GM18870 (cell line): ENCODE results near the gene OR2AE1.

Source experiments
- ATAC-seq: cut with Tn5 transposase; IDR thresholded peaks from one replicate; pipeline ENCODE4 v1.9.1; 2021; ENCODE audit warnings: moderate library complexity; ENCODE audit not compliant: unreplicated experiment

The OR2AE1 gene

DNA sequence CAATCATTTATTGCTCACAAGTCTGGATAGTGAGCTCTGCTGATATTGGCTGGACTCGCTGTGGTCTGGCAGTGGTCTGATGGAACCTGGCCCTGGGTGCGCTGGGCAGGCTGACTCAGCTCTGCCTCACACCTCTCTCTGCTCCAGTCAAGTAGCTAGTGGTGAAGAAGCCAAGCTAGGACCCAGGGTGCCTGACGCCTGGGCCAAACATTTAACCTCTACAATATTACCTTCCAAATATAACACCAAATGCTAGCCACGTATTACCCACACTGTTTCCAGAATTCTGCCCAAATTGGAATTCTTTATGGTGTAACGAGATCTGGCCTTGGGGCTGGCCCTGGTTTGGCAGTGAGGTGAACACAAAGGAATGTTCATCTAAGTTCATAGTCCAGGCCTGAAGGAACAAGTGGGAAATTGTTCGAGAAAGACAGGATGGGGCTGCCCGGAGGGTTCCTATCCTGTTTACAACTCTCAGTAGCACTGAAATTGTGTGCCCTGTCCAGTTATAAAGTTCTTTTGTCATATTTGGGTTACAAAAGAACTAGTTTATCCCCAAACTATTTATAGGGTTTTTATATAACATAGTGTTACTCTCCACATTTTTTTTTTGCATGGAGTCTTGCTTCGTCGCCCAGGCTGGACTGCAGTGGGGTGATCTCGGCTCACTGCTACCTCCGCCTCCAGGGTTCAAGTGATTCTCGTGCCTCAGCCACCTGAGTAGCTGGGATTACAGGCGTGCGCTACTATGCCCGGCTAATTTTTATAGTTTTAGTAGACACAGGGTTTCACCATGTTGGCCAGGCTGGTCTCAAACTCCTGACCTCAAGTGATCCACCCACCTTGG lies 16.3 kb downstream of the OR2AE1 start:
- no peak for ATAC-seq

- no peak for ATAC-seq
Measured at GRCh38 chr7:99855236-99855635, 21.6 kb downstream of the OR2AE1 start.

DNA sequence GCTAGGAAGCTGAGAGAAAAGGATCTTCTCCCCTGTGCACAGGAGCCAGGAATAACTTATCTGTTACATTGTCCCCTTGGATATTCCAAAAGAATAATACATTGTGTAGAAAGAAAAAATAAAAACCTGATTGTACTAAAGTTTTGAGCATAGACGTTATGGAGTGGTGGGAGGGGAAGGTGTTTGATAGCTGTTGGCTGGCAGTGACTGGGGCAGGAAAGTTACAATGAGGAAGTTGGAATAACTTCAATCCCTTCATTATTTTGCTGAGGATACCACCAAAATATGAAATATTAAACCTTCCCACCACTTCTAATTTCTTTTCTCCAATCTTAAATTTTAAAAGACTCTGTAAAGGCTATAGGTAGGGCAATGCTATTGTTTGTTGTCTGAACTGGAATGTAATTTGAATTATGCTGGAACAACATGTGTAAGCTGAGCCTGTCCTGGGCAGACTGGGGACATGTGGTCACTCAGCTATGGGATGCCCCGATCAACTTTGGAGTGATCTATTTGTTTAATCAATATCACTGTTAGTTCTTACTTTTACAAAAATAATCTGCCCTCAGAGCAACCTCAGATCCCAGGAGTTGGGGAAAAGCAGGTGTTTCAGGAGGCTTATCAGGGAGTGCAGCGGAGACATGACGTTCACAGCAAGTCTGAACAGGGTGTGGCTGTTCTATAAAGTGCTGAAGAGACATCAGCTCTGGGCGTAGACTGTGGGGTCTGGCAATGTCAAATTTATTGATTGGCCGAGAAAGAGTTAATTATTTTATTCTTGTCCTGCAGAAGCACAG lies 28.2 kb downstream of the OR2AE1 start:
- no peak for ATAC-seq

DNA sequence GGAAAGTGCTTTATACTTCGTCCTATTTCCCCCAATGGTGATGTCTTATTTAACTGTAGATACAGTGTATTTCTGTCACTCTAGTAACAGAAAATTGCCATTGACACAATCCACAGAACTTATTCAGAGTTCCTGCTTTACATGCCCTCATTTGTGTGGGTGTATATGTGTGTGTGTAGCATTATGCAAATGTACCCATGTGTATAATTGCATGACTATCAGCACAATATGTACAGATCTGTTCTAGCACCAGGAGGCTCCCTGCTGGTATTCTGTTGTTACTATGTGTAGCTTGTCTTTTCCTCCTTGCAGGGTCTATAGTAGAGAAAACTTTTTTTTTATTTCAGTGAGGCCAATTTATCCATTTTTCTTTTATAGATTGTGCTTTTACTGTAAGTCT lies 32.5 kb downstream of the OR2AE1 start:
- ATAC-seq = no peak

DNA sequence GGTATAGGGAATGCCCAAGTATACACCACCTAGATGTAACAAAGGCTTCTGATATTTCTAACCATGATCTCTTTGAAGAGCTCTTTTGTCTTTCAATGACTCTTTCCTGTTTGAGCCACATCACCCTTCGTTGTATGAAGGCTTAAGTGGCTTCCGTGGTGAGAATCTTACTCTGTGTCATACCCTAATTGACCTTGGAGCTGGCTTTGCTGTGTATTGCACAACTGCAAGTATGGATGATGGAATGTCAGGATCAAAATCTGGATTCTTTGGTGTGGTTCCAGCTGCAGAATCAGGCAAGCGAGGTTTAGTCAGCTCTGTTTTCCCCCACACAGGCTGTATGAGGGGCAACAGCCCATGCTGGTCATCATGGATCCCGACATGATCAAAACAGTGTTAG lies 33.0 kb downstream of the OR2AE1 start:
- ATAC-seq = no peak

DNA sequence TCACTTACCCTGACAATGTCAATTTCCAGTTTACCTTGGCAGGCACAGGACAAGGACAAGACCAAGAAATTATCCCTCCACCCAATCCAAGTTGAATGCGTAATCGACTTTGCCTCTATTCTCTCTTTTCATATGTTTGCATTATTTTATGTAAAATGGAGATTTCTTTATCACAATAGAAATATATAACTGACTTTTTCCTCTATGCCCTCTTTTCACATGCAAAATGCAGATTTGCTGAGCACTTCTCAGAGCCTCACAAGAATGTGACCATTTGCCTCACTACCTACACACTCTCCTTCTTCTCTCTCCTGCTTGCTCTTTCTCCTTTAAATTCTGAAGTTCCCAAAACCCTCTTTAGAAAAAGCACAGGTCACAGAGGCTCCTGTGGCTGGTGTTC lies 33.9 kb downstream of the OR2AE1 start:
- ATAC-seq = no peak

GRCh38 chr7:99840136-99840869 lies 36.5 kb downstream of the OR2AE1 start:
- no peak for ATAC-seq

- no peak for ATAC-seq
Measured at GRCh38 chr7:99839287-99840021, 37.4 kb downstream of the OR2AE1 start.

DNA sequence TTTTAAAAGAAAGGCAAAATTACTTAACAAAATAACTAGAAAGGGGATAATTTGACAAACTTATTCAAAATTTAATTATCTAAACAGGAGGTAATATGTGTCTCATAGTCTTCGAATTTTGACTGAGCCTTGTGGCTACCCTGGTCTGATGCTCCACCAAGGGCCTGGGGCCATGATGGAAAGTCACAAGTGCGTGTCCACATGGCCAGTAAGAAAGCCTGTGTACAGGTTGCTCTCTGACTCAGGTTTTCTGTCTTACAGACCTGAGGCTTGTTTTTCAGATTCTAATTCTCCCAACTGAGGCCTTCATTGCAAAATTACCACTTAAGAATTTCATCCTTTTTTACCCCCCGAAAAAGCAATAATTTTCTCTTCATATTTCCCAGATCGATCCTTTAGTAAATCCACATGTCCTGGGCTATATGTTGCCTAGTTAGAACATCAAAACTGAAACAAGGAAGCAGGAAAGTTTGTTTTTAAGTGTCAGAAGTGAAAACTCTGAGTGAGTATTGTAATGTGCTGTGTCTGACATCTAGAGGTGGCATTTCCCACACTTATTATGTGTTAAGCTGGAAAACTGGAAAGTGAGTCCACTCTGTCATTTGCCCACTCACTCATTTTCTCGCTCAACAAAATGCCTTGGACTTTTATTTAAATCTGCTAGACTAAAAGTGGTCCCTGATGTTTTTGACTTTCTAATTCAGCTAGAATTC lies 39.0 kb downstream of the OR2AE1 start:
- peak; percentile 60 for ATAC-seq

GRCh38 chr7:99835189-99835588 lies 41.6 kb downstream of the OR2AE1 start:
- no peak for ATAC-seq

DNA sequence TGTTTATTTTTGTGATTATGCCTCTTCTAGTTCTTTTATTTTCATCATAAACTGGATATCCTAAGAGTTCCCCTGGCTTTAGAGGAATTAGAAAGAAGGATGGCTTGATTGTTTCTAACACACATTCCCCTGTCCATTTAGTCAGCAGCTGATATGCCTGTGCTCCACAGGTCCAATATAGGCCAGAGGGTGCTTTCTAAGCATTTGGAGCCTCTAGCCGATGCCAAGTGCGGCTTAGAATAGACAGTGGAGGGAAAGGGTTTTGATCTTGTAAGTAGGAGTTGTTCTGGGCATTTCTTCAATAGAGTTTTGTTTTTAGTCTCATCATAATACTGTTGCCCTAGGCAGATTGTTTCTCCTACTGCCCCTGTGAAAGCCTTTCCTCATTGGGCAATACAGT lies 42.5 kb downstream of the OR2AE1 start:
- ATAC-seq = no peak

DNA sequence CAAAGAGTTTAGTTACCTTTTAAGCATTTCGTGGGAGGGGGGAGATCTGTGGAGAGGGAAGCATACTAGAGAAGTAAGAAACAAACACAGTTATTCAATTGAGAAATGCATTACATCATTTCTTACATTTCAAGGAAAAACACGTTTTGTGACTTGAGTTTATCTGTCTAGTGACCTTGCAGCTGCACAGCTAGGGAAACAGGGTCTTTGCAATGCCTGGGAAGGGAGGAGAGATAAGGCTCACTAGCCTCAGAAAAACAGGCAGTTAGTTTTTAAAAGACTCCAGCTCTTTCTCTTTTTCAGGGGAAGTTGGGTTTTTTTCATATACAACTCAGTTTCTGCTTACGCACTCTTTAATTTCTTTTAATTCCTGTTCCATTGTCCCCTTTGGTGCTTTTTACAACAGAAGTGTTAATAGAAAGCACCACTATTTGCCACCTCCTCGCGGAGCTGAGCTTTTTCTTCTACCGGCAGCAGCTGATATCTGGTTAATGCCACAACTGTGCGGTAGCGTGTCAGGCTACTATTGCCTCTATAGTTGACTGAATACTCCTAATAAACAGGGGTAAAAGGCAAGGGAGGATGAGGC lies 43.5 kb downstream of the OR2AE1 start:
- ATAC-seq = no peak

DNA sequence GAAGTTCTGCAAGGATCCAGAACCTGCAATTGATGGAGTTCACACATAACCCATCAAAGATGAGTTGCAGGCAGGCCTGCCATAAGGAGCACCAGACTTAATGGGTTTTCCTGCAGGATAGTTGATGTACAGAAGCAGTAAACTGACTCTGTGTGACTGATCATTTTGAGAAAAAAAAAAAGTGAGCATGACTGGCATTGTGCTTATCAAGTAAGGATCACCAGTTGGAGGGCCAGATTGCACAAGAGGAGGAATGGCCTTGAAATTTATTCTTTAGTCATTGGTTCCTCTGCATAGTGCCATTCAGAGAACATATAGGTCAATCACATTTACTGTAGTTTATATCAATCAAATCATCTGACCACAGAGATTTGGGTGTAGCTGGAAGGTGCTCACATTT lies 45.2 kb downstream of the OR2AE1 start:
- ATAC-seq = no peak

- ATAC-seq = no peak
Measured at GRCh38 chr7:99829524-99830160, 47.2 kb downstream of the OR2AE1 start.

GRCh38 chr7:99828811-99829210 lies 48.0 kb downstream of the OR2AE1 start:
- ATAC-seq = no peak

- no peak for ATAC-seq
Measured at GRCh38 chr7:99827040-99827778, 49.6 kb downstream of the OR2AE1 start.
